TTC549 (cell line): Measurements from ENCODE around the gene SEMA7A.
"Not testable (repeated sequence)": the region's sequence is repeated elsewhere in the genome, so short reads cannot be mapped to it uniquely, and the experiment has no call there.

Source experiments
- FAIRE-seq: peaks from 2 replicates; lab custom pipeline; 2012; peaks lifted over from hg19 to GRCh38; lab: Jason Lieb, UNC

SEMA7A gene

GRCh38 chr15:74373056-74373650 is 60.6 kb downstream of the SEMA7A start:
- FAIRE-seq: no peak

- FAIRE-seq: no peak
Measured at GRCh38 chr15:74370471-74370870, 63.3 kb downstream of the SEMA7A start.

- FAIRE-seq: no peak
Measured at GRCh38 chr15:74369756-74370155, 64.0 kb downstream of the SEMA7A start.

GRCh38 chr15:74369084-74369745 is 64.5 kb downstream of the SEMA7A start:
- FAIRE-seq: no peak

- no peak for FAIRE-seq
Measured at GRCh38 chr15:74368121-74368520, 65.6 kb downstream of the SEMA7A start.

- no peak for FAIRE-seq
Measured at GRCh38 chr15:74367296-74367854, 66.4 kb downstream of the SEMA7A start, which contains the start of gene CYP11A1. Gene CYP11A1 (minus strand): TSS chr15:74367646. CDS start chr15:74367585, 61 bp downstream.

GRCh38 chr15:74365598-74366445 is 67.9 kb downstream of the SEMA7A start:
- no peak for FAIRE-seq

- FAIRE-seq: no peak
Measured at GRCh38 chr15:74364936-74365597, 68.7 kb downstream of the SEMA7A start.

- no peak for FAIRE-seq
Measured at GRCh38 chr15:74362482-74362881, 71.3 kb downstream of the SEMA7A start.

GRCh38 chr15:74360855-74361254 is 72.9 kb downstream of the SEMA7A start:
- not testable (repeated sequence) for FAIRE-seq

GRCh38 chr15:74359376-74359775 is 74.4 kb downstream of the SEMA7A start:
- FAIRE-seq: not testable (repeated sequence)
